RWPE1 (cell line): ENCODE measurements around the gene KCNK15.

ENCODE experiments used
- CTCF ChIA-PET: fragments of 350-600 bp; sonication (Branson Sonifier 250); formaldehyde crosslinking; extraction: SDS; loops from one replicate; lab custom pipeline; 2021; lab: Yijun Ruan, JAX
- POLR2A ChIA-PET: fragments of 400-600 bp; formaldehyde crosslinking; extraction: SDS; loops from one replicate; lab custom pipeline; 2020; ENCODE audit warnings: antibody characterized with exemption; ENCODE audit not compliant: low non-redundant PET; lab: Yijun Ruan, JAX
- DNase-seq: peaks from one replicate; pipeline ENCODE4 v3.0.0; 2012; ENCODE audit warnings: low spot score
- H3K27ac ChIP-seq: fragments of 450-650 bp; 2 replicates; pipeline ENCODE4 v1.5.1; 2017
- CTCF ChIP-seq: fragments of 450-650 bp; conservative IDR thresholded peaks from 2 replicates; pipeline ENCODE4 v1.5.1; 2017; ENCODE audit warnings: low read depth, mild to moderate bottlenecking

KCNK15 gene

GRCh38 chr20:44795836-44796235 is 50.2 kb downstream of the KCNK15 start:
- ChIA-PET CTCF (interaction anchor here (0.7 kb wide), 1 partner anchor 147 kb away, joined by 3 read pairs; no protein-coding TSS in a partner anchor), POLR2A (no interaction called here)
- TF ChIP-seq CTCF: no peak
- H3K27ac ChIP-seq: no peak overlapping the region
- DNase-seq: no peak

- no peak for TF ChIP-seq CTCF
- CTCF ChIA-PET: interaction anchor here (0.6 kb wide), 1 partner anchor 10 kb away, joined by 6 read pairs; no protein-coding TSS in a partner anchor
- no peak overlapping the region for H3K27ac ChIP-seq
- POLR2A ChIA-PET: no interaction called here
- DNase-seq: no peak
Measured at GRCh38 chr20:44796311-44796710, 50.6 kb downstream of the KCNK15 start.

- POLR2A ChIA-PET: no interaction called here
- CTCF ChIA-PET: interaction anchor here (0.6 to 0.8 kb wide), 2 partner anchors 11 to 39 kb away, joined by 3 to 6 read pairs; no protein-coding TSS in a partner anchor
- no peak for TF ChIP-seq CTCF
- DNase-seq: no peak
- no peak overlapping the region for H3K27ac ChIP-seq
Measured at GRCh38 chr20:44796758-44797457, 51.2 kb downstream of the KCNK15 start.

- DNase-seq: no peak
- TF ChIP-seq CTCF: no peak
- H3K27ac ChIP-seq: no peak overlapping the region
- CTCF ChIA-PET: interaction anchor here (0.6 to 1.1 kb wide), 3 partner anchors 16 to 67 kb away, joined by 3 read pairs; partner anchors contain the start of gene KCNK15
- POLR2A ChIA-PET: no interaction called here
Measured at GRCh38 chr20:44799691-44800090, 54.0 kb downstream of the KCNK15 start.

- ChIA-PET POLR2A (no interaction called here), CTCF (interaction anchor here (0.6 to 1.1 kb wide), 5 partner anchors 24 to 166 kb away, joined by 3 to 4 read pairs (median 3); no protein-coding TSS in a partner anchor)
- no peak overlapping the region for H3K27ac ChIP-seq
- no peak for DNase-seq
- TF ChIP-seq CTCF: no peak; the same call in 1 of the 2 replicates
Measured at GRCh38 chr20:44800391-44801046, 54.9 kb downstream of the KCNK15 start.
